Cardiac septum (tissue), 1 donor: ENCODE data around the gene FYN. TPM values are rescaled to one million over a fixed set of nuclear protein-coding genes. Genes with fewer than 3 reads are reported as not detected.
"Not testable (repeated sequence)": the region's sequence is repeated elsewhere in the genome, so short reads cannot be mapped to it uniquely, and the experiment has no call there.

ENCODE experiments used
- DNase-seq: peaks from one replicate; pipeline ENCODE4 v3.0.0-alpha.2; 2020; ENCODE audit warnings: low spot score
- intact Hi-C: fragments of 100-400 bp; cut with DNase I; formaldehyde crosslinking; loops from one replicate; pipeline ENCODE4 v1.14.0; 2022
- total RNA-seq: library from RNA; stranded (reverse); fragmentation: NEBNext Ultra II Directional; extraction: Animal tissue kit (Norgen Biotek cat#: 25700); gene quantifications from one replicate; pipeline ENCODE4 v1.2.1, GENCODE V29; 2021
- donor health status: DM: no; HTN: no; CAD: no.

FYN gene
- total RNA-seq, 1 donor from 2014 or later = 65.3 TPM

- peak; percentile 83 for DNase-seq
- intact Hi-C loops = loop anchor here (5.0 to 10.0 kb wide), 3 partner anchors 160 to 378 kb away; partner anchors contain the start of gene REV3L
These were observed 230.6 kb downstream of the FYN start for GRCh38 chr6:111642463-111643158.

- DNase-seq = no peak
These were observed 234.0 kb downstream of the FYN start for GRCh38 chr6:111639266-111639665.

GRCh38 chr6:111634981-111635380 lies 238.3 kb downstream of the FYN start:
- DNase-seq, intact Hi-C loops: not testable (repeated sequence)

More at GRCh38 chr6:111639266-111639665, 234.0 kb downstream of the FYN start:
- intact Hi-C loops = no loop called here

- intact Hi-C loops = no loop called here
- DNase-seq = no peak
These were observed 239.4 kb downstream of the FYN start for GRCh38 chr6:111633822-111634221.

- intact Hi-C loops = no loop called here
- no peak for DNase-seq
These were observed 240.6 kb downstream of the FYN start for GRCh38 chr6:111632468-111633247.

- DNase-seq = no peak
- intact Hi-C loops = no loop called here
These were observed 241.3 kb downstream of the FYN start for GRCh38 chr6:111631903-111632460.

GRCh38 chr6:111631018-111631417 lies 242.2 kb downstream of the FYN start:
- intact Hi-C loops = no loop called here

GRCh38 chr6:111628142-111628850 lies 245.0 kb downstream of the FYN start:
- intact Hi-C loops = loop anchor here (5.0 kb wide), 1 partner anchor 146 kb away; the partner anchor contains the start of gene REV3L
- DNase-seq = no peak

More at GRCh38 chr6:111631018-111631417, 242.2 kb downstream of the FYN start:
- no peak for DNase-seq

GRCh38 chr6:111626441-111626840 lies 246.8 kb downstream of the FYN start:
- no peak for DNase-seq
- intact Hi-C loops = loop anchor here (2.0 to 5.0 kb wide), 2 partner anchors 22 to 144 kb away; partner anchors contain the start of genes REV3L and TRAF3IP2

- intact Hi-C loops = loop anchor here (2.0 to 5.0 kb wide), 2 partner anchors 21 to 143 kb away; partner anchors contain the start of genes REV3L and TRAF3IP2
- DNase-seq = no peak
These were observed 247.5 kb downstream of the FYN start for GRCh38 chr6:111625461-111626391.

- intact Hi-C loops = loop anchor here (5.0 kb wide), 1 partner anchor 143 kb away; the partner anchor contains the start of gene REV3L
- no peak for DNase-seq
These were observed 248.2 kb downstream of the FYN start for GRCh38 chr6:111625099-111625416.

- intact Hi-C loops = loop anchor here (5.0 kb wide), 1 partner anchor 142 kb away; the partner anchor contains the start of gene REV3L
- DNase-seq = no peak
These were observed 248.7 kb downstream of the FYN start for GRCh38 chr6:111624401-111625098.

GRCh38 chr6:111623046-111623718 lies 250.1 kb downstream of the FYN start:
- DNase-seq = no peak
- intact Hi-C loops = no loop called here

GRCh38 chr6:111620169-111620568 lies 253.1 kb downstream of the FYN start:
- intact Hi-C loops = no loop called here
- no peak for DNase-seq

GRCh38 chr6:111618407-111618806 lies 254.8 kb downstream of the FYN start:
- intact Hi-C loops = no loop called here
- no peak for DNase-seq

GRCh38 chr6:111617149-111617548 lies 256.1 kb downstream of the FYN start:
- DNase-seq = no peak
- intact Hi-C loops = no loop called here

GRCh38 chr6:111615916-111616612 lies 257.2 kb downstream of the FYN start:
- intact Hi-C loops = no loop called here
- no peak for DNase-seq
